ENCODE measurements around the gene HK1.

HK1 gene

GRCh38 chr10:69412232-69412790, 134.0 kb downstream of the HK1 start:
- no peak for TF ChIP-seq CTCF (conservative IDR thresholded peaks at IDR 0.05; ENCODE audit: low read depth, low read length)
- DNase-seq (ENCODE audit: low read depth), result no peak
- H3K4me3 ChIP-seq (ENCODE audit: low read length), result no peak overlapping the region

- TF ChIP-seq CTCF (conservative IDR thresholded peaks at IDR 0.05; ENCODE audit: low read depth, low read length), result peak; percentile 74
- DNase-seq (ENCODE audit: low read depth), result peak; percentile 14
- H3K4me3 ChIP-seq (ENCODE audit: low read length), result no peak overlapping the region
Measured at GRCh38 chr10:69413221-69413865, 135.0 kb downstream of the HK1 start.

- no peak overlapping the region for H3K4me3 ChIP-seq (ENCODE audit: low read length)
- no peak for DNase-seq (ENCODE audit: low read depth)
- no peak for TF ChIP-seq CTCF (conservative IDR thresholded peaks at IDR 0.05; ENCODE audit: low read depth, low read length)
Measured at GRCh38 chr10:69414036-69415018, 136.0 kb downstream of the HK1 start.

- H3K4me3 ChIP-seq (ENCODE audit: low read length), result no peak overlapping the region
- no peak for TF ChIP-seq CTCF (conservative IDR thresholded peaks at IDR 0.05; ENCODE audit: low read depth, low read length)
- DNase-seq (ENCODE audit: low read depth), result no peak
Measured at GRCh38 chr10:69415049-69415448, 136.8 kb downstream of the HK1 start.

GRCh38 chr10:69415951-69416350, 137.7 kb downstream of the HK1 start:
- H3K4me3 ChIP-seq (ENCODE audit: low read length), result no peak overlapping the region
- TF ChIP-seq CTCF (conservative IDR thresholded peaks at IDR 0.05; ENCODE audit: low read depth, low read length), result no peak
- no peak for DNase-seq (ENCODE audit: low read depth)

GRCh38 chr10:69416695-69417094, 138.4 kb downstream of the HK1 start, which contains the start of gene TACR2:
TSS of gene TACR2 (minus strand) at chr10:69416918. CDS start at chr10:69416323, 595 bp downstream.
- no peak within 1 kb of the TSS for H3K4me3 ChIP-seq (ENCODE audit: low read length)
- TF ChIP-seq CTCF (conservative IDR thresholded peaks at IDR 0.05; ENCODE audit: low read depth, low read length), result no peak
- no peak for DNase-seq (ENCODE audit: low read depth)
